Measurements from ENCODE around the gene KLC1. TPM values are rescaled to one million over a fixed set of nuclear protein-coding genes. Genes with fewer than 3 reads are reported as not detected.

The KLC1 gene
- total RNA-seq, 1 donor from 2014 or later, result 266 TPM

GRCh38 chr14:103633391-103633790 lies 4.4 kb downstream of the KLC1 start:
- Histone ChIP-seq H3K27me3 (ENCODE audit: control insufficient read depth, insufficient read depth, low read length) (no peaks in the 10 kb centered on the region), H3K36me3 (ENCODE audit: control insufficient read depth, insufficient read depth, low read length) (no peaks in the 10 kb centered on the region), H3K4me3 (ENCODE audit: low read depth, low read length) (no peak overlapping the region)
- TF ChIP-seq CTCF (IDR thresholded peaks at IDR 0.05; ENCODE audit: insufficient read depth, low read length, poor library complexity, severe bottlenecking), result no peak
- DNase-seq (ENCODE audit: low read depth), result no peak

GRCh38 chr14:103634156-103634555 lies 5.1 kb downstream of the KLC1 start:
- no peaks in the 10 kb centered on the region for H3K36me3 ChIP-seq (ENCODE audit: control insufficient read depth, insufficient read depth, low read length)
- DNase-seq (ENCODE audit: low read depth), result no peak
- no peak for TF ChIP-seq CTCF (IDR thresholded peaks at IDR 0.05; ENCODE audit: insufficient read depth, low read length, poor library complexity, severe bottlenecking)
- H3K27me3 ChIP-seq (ENCODE audit: control insufficient read depth, insufficient read depth, low read length), result no peaks in the 10 kb centered on the region
- H3K4me3 ChIP-seq (ENCODE audit: low read depth, low read length), result no peak overlapping the region

GRCh38 chr14:103638594-103638993 lies 9.6 kb downstream of the KLC1 start:
- Histone ChIP-seq H3K27me3 (ENCODE audit: control insufficient read depth, insufficient read depth, low read length) (no peaks in the 10 kb centered on the region), H3K36me3 (ENCODE audit: control insufficient read depth, insufficient read depth, low read length) (no peaks in the 10 kb centered on the region), H3K4me3 (ENCODE audit: low read depth, low read length) (no peak overlapping the region)
- TF ChIP-seq CTCF (IDR thresholded peaks at IDR 0.05; ENCODE audit: insufficient read depth, low read length, poor library complexity, severe bottlenecking), result no peak
- DNase-seq (ENCODE audit: low read depth), result no peak

- Histone ChIP-seq H3K4me3 (ENCODE audit: low read depth, low read length) (no peak overlapping the region), H3K27me3 (ENCODE audit: control insufficient read depth, insufficient read depth, low read length) (no peaks in the 10 kb centered on the region), H3K36me3 (ENCODE audit: control insufficient read depth, insufficient read depth, low read length) (no peaks in the 10 kb centered on the region)
- no peak for TF ChIP-seq CTCF (IDR thresholded peaks at IDR 0.05; ENCODE audit: insufficient read depth, low read length, poor library complexity, severe bottlenecking)
- DNase-seq (ENCODE audit: low read depth), result peak; percentile 49
Observed at GRCh38 chr14:103641161-103641560, 12.2 kb downstream of the KLC1 start.

- H3K4me3 ChIP-seq (ENCODE audit: low read depth, low read length), result no peak overlapping the region
- H3K36me3 ChIP-seq (ENCODE audit: control insufficient read depth, insufficient read depth, low read length), result no peaks in the 10 kb centered on the region
- DNase-seq (ENCODE audit: low read depth), result no peak
- TF ChIP-seq CTCF (IDR thresholded peaks at IDR 0.05; ENCODE audit: insufficient read depth, low read length, poor library complexity, severe bottlenecking), result no peak
- H3K27me3 ChIP-seq (ENCODE audit: control insufficient read depth, insufficient read depth, low read length), result no peaks in the 10 kb centered on the region
Observed at GRCh38 chr14:103646189-103646588, 17.2 kb downstream of the KLC1 start.

- DNase-seq (ENCODE audit: low read depth), result no peak
- no peak for TF ChIP-seq CTCF (IDR thresholded peaks at IDR 0.05; ENCODE audit: insufficient read depth, low read length, poor library complexity, severe bottlenecking)
- H3K4me3 ChIP-seq (ENCODE audit: low read depth, low read length), result no peak overlapping the region
- no peaks in the 10 kb centered on the region for H3K27me3 ChIP-seq (ENCODE audit: control insufficient read depth, insufficient read depth, low read length)
- no peaks in the 10 kb centered on the region for H3K36me3 ChIP-seq (ENCODE audit: control insufficient read depth, insufficient read depth, low read length)
Observed at GRCh38 chr14:103649001-103649400, 20.0 kb downstream of the KLC1 start.

Data from kidney epithelial cell (primary cell).